ENCODE data around the gene FOXO1.

The FOXO1 gene

GRCh38 chr13:40506592-40507446 is 159.6 kb downstream of the FOXO1 start:
- no peak for DNase-seq (ENCODE audit: low read depth in 2 of 2)
